Lung microvascular endothelial cell (primary cell): ENCODE data around the gene SND1. TPM values are rescaled to one million over a fixed set of nuclear protein-coding genes. Genes with fewer than 3 reads are reported as not detected.
A peak's percentile ranks its signal among the peaks of the same experiment; 100 is the strongest.

Experiments
- DNase-seq, 2 donors: peaks; one replicate each; pipeline versions ENCODE4 v3.0.0 to v3.0.0-alpha.2; 2010; ENCODE audit warnings: low read depth in 2 of 2
- total RNA-seq: library from RNA; depleted of rRNA; stranded (reverse); fragments of >200 nt; gene quantifications from 2 replicates; pipeline ENCODE4 v1.2.1, GENCODE V29; 2014

Gene SND1
- 105 and 150 TPM in 2 replicates for total RNA-seq

DNA sequence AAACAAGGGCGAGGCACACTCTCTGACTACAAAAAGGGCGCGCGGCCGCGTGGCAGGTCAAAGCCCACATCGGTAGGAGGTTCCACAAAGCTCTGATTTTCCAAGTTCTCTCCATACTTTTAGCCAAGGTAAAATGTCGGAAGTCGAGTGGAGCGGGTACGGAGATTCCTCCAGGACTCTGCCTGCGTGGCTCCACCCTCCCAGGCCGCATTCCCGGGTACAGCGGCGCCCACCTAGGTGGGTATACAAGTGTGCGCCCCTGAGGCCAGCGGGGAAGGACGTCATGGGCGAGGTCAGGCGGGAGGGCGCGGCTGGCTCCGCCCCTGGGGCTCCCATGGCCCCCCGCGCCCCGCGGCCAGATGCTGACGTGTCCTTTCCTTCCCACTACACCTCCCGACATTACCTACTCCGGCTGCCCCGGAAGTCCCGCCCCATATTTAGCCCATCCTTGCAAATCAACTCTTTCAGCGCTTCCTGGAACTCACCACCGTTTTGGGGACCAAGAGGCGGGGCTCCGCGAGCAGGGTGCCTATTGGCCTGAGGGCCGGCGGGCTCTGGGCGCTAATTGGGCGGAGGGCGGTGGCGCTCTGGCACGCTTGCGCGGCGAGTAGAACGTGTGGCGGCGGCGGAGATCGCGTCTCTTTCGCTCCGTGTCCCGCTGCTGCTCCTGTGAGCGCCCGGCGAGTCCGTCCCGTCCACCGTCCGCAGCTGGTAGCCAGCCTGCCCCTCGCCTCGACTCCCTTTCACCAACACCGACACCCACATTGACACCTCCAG, at the start of gene SND1:
Gene SND1 (plus strand): TSS at position 639 of the 777 bp plus-strand sequence. CDS start 180 bp downstream, outside the sequence.
- DNase-seq: peak; percentile 98 to 99

DNA sequence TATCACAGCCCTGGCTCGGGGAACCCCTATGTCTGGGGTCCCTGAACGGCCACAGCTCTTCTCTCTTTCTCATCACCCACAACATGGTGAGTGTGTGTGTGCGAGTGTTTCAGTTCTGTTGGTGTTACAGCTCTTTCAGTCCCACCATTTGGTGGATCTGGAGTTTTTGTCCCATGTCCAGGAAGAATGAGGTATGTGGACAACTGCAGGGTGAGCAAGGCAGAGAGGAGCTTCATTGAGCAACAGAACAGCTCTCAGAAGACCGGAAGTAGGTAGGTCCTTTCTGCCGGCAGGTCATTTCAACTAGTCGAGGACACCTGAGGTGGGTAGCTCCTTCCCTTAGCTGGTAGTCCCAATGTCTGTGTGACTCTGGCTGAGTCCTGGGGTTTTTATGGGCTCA, 43.5 kb upstream of the SND1 start:
- DNase-seq: no peak

DNA sequence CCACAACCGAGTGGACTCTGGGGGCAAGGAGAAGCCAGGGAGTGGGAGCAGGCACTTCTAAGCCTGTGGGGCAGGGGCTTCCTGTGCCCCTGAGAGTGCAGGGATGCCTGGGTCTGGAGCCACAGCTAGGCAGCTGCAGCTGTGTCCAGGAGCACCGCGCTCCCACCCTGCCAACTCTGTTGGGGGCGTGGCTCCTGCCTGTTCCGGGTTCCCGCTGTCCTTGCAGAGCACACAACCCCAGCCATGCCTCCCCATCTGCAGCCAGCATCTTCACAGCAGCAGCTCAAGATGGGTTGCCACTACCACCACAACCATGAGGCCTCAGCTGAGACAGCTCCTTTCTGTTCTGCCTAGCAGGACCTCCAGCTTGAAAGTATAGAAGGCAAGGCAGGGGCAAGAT, 42.7 kb upstream of the SND1 start:
- no peak for DNase-seq

- DNase-seq: no peak
Measured at GRCh38 chr7:127612263-127612662, 39.7 kb upstream of the SND1 start.

DNA sequence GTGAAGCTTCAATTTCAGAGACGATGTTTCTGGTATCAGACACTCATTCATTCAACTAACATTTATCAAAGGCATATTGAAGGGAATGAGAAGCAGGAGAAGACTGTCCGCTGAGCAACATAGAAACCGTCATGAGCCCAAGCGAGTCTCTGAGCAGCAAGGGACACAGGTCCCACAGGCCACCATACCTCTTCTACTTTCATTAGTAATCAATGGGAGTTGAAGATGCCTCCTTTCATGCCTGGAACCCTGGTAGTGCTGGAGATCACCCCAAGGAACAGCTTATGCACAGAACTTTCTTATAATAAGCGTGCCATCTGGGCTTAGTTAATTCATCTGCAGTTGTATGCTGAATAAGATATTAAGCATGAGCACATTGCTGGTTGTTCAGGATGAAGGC, 35.3 kb upstream of the SND1 start:
- no peak for DNase-seq

GRCh38 chr7:127618042-127618441, 34.0 kb upstream of the SND1 start, which contains the start of gene PAX4:
TSS of gene PAX4 (minus strand) at chr7:127618142. CDS start at chr7:127615928, 2,214 bp downstream.
- DNase-seq: no peak

GRCh38 chr7:127618775-127619174, 33.2 kb upstream of the SND1 start:
- no peak for DNase-seq

GRCh38 chr7:127619681-127620405, 32.2 kb upstream of the SND1 start:
- peak in 1 of 2 donors; percentile 7 for DNase-seq

- DNase-seq: no peak
Measured at GRCh38 chr7:127620406-127621233, 31.4 kb upstream of the SND1 start.

GRCh38 chr7:127625331-127625730, 26.7 kb upstream of the SND1 start:
- no peak for DNase-seq

GRCh38 chr7:127628445-127628844, 23.5 kb upstream of the SND1 start:
- DNase-seq: no peak

DNA sequence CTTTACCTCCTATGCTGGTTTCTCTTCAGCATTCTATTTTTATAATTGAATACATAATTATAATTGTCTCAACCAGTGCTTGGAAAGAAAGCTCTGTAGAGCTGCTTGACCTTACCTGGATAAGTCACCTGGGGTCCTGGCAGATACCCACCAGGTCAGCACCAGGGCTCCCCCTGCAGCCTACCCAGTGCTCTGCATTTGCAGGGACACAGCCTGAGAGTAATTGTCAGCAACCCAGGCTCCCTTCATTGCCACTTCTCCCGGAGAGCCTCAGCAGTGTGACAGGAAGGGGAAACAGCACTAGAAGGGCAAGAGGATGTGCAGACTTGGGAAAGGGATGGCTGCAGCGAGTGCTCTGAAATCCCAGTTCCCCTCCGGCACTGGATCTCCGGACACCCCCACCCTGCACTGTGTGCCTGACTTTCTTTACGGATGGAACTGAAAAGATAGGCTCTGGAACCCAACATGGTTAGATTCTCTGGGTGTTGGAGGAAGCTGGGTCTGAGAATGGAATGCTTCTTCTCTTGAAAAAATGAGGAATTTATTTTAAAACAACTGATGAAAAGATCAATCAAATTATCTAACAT, 22.6 kb upstream of the SND1 start:
- DNase-seq: peak; percentile 7 to 35

- no peak for DNase-seq
Measured at GRCh38 chr7:127632276-127632910, 19.6 kb upstream of the SND1 start.

DNA sequence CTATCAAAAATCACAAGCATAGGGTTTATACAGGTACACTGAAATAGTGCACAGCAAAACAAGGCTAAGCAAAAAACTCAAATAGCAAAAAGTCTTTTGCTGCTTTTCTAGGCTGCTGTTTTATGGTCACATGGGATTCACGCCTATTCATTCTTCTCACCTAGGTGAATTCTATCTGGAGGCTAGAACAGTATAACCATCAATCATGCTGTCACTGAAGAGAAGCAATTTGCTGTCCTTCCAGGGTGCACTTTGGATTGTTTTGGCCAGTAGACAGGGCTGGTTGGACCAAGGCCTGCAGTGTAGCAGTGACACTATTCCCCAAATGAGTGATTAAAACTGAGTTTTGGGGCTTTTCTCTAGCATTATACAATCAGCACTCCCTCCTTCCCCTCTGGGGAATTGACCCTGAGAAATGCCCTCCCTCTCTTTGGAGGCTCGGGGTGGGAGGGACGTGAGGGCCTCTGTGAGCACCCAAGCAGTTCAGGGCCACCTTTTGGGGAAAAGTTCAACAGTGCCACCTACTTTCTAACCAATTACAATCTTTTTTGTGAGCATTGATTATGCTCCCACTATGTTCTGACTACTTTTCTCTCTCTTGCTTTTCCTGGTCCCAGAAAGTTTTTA, 16.2 kb upstream of the SND1 start:
- no peak for DNase-seq

DNA sequence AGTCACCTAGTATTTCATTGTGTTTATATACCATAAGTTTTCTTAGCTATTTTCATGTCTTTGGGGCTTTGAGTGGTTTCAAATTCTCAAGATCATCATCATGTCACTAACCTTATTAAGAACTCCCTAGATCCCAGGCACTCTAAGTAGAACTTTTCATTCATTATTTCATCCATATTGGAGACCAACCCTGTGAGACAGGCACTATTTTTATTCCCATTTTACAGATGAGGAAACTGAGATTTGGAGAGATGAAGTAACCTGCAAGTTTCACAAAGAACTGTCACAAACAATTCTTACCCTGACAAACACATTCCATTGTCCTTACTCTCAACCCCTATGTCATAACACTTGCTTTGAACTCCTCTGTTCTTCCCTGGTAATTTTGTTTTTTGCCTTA, 13.8 kb upstream of the SND1 start:
- no peak for DNase-seq

GRCh38 chr7:127644484-127644883, 7.5 kb upstream of the SND1 start:
- no peak for DNase-seq

- DNase-seq: no peak
Measured at GRCh38 chr7:127647636-127648035, 4.4 kb upstream of the SND1 start.

GRCh38 chr7:127648986-127649385, 3.0 kb upstream of the SND1 start:
- DNase-seq: no peak

- peak in 1 of 2 donors; percentile 64 for DNase-seq
Measured at GRCh38 chr7:127650847-127651555, 993 bp upstream of the SND1 start.
